ENCODE results near the gene INKA1.

DNA sequence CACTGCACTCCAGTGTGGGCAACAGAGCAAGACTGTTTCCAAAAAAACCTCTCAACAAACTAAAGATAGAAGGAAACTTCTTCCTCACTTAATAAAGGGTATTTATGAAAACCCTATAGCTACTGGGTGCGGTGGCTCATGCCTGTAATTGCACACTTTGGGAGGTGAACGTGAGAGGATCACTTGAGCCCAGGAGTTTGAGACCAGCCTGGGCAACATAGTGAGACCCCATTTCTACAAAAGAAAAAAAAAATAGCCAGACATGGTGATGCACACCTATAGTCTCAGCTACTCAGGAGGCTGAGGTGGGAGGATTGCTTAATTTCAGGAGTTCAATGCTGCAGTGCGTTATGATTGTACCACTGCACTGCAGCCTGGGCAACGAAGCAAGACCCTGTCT lies 39.1 kb upstream of the INKA1 start:
- TF ChIP-seq, protein P1, sequence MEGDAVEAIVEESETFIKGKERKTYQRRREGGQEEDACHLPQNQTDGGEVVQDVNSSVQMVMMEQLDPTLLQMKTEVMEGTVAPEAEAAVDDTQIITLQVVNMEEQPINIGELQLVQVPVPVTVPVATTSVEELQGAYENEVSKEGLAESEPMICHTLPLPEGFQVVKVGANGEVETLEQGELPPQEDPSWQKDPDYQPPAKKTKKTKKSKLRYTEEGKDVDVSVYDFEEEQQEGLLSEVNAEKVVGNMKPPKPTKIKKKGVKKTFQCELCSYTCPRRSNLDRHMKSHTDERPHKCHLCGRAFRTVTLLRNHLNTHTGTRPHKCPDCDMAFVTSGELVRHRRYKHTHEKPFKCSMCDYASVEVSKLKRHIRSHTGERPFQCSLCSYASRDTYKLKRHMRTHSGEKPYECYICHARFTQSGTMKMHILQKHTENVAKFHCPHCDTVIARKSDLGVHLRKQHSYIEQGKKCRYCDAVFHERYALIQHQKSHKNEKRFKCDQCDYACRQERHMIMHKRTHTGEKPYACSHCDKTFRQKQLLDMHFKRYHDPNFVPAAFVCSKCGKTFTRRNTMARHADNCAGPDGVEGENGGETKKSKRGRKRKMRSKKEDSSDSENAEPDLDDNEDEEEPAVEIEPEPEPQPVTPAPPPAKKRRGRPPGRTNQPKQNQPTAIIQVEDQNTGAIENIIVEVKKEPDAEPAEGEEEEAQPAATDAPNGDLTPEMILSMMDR (IDR thresholded peaks at IDR 0.05; ENCODE audit: control extremely low read depth in 1 of 3, insufficient read depth in 1 of 3, low read depth in 1 of 3, low read length in 3 of 3): no peak
- no peak for TF ChIP-seq EP300 (IDR thresholded peaks at IDR 0.05; ENCODE audit: borderline replicate concordance in 1 of 2, low read depth in 2 of 2, low read length in 2 of 2)
- no peak for TF ChIP-seq EGR1 (IDR thresholded peaks at IDR 0.05; ENCODE audit: borderline replicate concordance, low read depth, low read length)
- no peak for TF ChIP-seq BACH1 (IDR thresholded peaks at IDR 0.05; ENCODE audit: low read length)
- no peak for TF ChIP-seq GTF2F1 (IDR thresholded peaks at IDR 0.05; ENCODE audit: borderline replicate concordance, low read depth, low read length)
- TF ChIP-seq FOSL1 (IDR thresholded peaks at IDR 0.05; ENCODE audit: insufficient read depth, low read depth, low read length): no peak
- TF ChIP-seq, protein P2, sequence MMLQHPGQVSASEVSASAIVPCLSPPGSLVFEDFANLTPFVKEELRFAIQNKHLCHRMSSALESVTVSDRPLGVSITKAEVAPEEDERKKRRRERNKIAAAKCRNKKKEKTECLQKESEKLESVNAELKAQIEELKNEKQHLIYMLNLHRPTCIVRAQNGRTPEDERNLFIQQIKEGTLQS (IDR thresholded peaks at IDR 0.05; ENCODE audit: insufficient read depth, low read depth, low read length): no peak
- no peak for TF ChIP-seq POLR2A (IDR thresholded peaks at IDR 0.05; ENCODE audit: control extremely low read depth in 1 of 2, low read depth in 2 of 2, low read length in 2 of 2)
- TF ChIP-seq MAFK (IDR thresholded peaks at IDR 0.05; ENCODE audit: low read depth, low read length): no peak
- TF ChIP-seq BCL11A (IDR thresholded peaks at IDR 0.05; ENCODE audit: low read depth in 2 of 2, low read length in 2 of 2): no peak
- TF ChIP-seq NANOG (IDR thresholded peaks at IDR 0.05; ENCODE audit: insufficient read depth, low read depth, low read length, poor library complexity, severe bottlenecking): no peak
